HCT116 (cell line): ENCODE results near the gene APBA2. TPM values are rescaled to one million over a fixed set of nuclear protein-coding genes. Genes with fewer than 3 reads are reported as not detected.

Experiments
- ATAC-seq: fragments of 200-7000 bp; cut with Tn5 transposase; 2 replicates; pipeline ENCODE4 v1.9.1; 2020; ENCODE audit warnings: mild to moderate bottlenecking, moderate library complexity
- BruUV-seq: library from RNA; stranded (reverse); fragments of 400-500 nt; replicated peaks from 2 replicates; lab custom pipeline; 2021; lab: Mats Ljungman, UMichigan
- CTCF ChIA-PET: fragments of 300-600 bp; sonication (Branson Sonifier 250); formaldehyde crosslinking; loops from one replicate; lab custom pipeline; 2021; ENCODE audit warnings: antibody characterized with exemption; lab: Charles Lee
- POLR2A ChIA-PET: fragments of 300-600, 350-600 bp; sonication (Branson Sonifier 250); formaldehyde crosslinking; loops from one replicate; lab custom pipeline; 2021; ENCODE audit warnings: antibody characterized with exemption; lab: Charles Lee
- RAD21 ChIA-PET, 2 experiments: fragments of 300-600 bp; sonication (Branson Sonifier 250); formaldehyde crosslinking; loops; one replicate each; lab custom pipeline; 2023; ENCODE audit warnings: low total read pairs in 2 of 2; ENCODE audit not compliant: uncharacterized antibody in 2 of 2, unreplicated experiment in 2 of 2, low non-redundant PET in 1 of 2; lab: Charles Lee
- DNase-seq: peaks from one replicate; pipeline ENCODE4 v3.0.0-alpha.2; 2010; ENCODE audit warnings: low read depth, low spot score
- H2AFZ ChIP-seq: fragments of 200-600 bp; shearing (Covaris generic), sonication (generic); 2 replicates; pipeline ENCODE4 v1.6.1; 2017; ENCODE audit warnings: low read depth, mixed run types, mixed read lengths, antibody characterized with exemption, low read length; ENCODE audit not compliant: poor library complexity, severe bottlenecking
- H3K27ac ChIP-seq: 2 replicates; pipeline ENCODE4 v1.5.1; 2012; ENCODE audit warnings: low read depth, low read length
- H3K27me3 ChIP-seq: fragments of 200-600 bp; sonication (generic); 2 replicates; pipeline ENCODE4 v1.6.1; 2016; ENCODE audit warnings: mixed run types, low read length, mixed read lengths; ENCODE audit not compliant: insufficient read depth
- H3K36me3 ChIP-seq, 2 experiments: fragments of 200-500 bp in 1 of 2; fragments of 200-600 bp in 1 of 2; sonication (Bioruptor generic) in 1 of 2; sonication (generic) in 1 of 2; 2 replicates each; pipeline versions ENCODE4 v1.5.1 to v1.6.1; 2014 to 2016; ENCODE audit warnings: low read length in 2 of 2, inconsistent platforms in 1 of 2, mixed read lengths in 1 of 2, mixed run types in 1 of 2; ENCODE audit not compliant: insufficient read depth in 2 of 2, control insufficient read depth in 1 of 2
- H3K4me1 ChIP-seq, 2 experiments: fragments of 200-600 bp in 1 of 2; sonication (generic) in 1 of 2; 2 replicates each; pipeline versions ENCODE4 v1.5.1 to v1.6.1; 2012 to 2017; ENCODE audit warnings: low read length in 2 of 2, inconsistent platforms in 1 of 2, mild to moderate bottlenecking in 1 of 2, mixed read lengths in 1 of 2, mixed run types in 1 of 2, moderate library complexity in 1 of 2; ENCODE audit not compliant: insufficient read depth in 2 of 2, control insufficient read depth in 1 of 2
- H3K4me2 ChIP-seq: fragments of 200-600 bp; sonication (generic); 2 replicates; pipeline ENCODE4 v1.6.1; 2017; ENCODE audit warnings: mixed run types, low read length, mixed read lengths
- H3K4me3 ChIP-seq, 2 experiments: fragments of 200-600 bp in 1 of 2; sonication (generic) in 1 of 2; replicated peaks in 1 of 2; 2 replicates each; pipeline ENCODE4 v1.5.1; 2011 to 2016; ENCODE audit warnings: low read length in 2 of 2, control low read depth in 1 of 2, low read depth in 1 of 2, mild to moderate bottlenecking in 1 of 2, mixed read lengths in 1 of 2, mixed run types in 1 of 2
- H3K79me2 ChIP-seq: fragments of 200-600 bp; sonication (generic); 2 replicates; pipeline ENCODE4 v1.6.1; 2017; ENCODE audit warnings: mild to moderate bottlenecking, mixed run types, low read length, moderate library complexity, mixed read lengths; ENCODE audit not compliant: insufficient read depth
- H3K9ac ChIP-seq: fragments of 200-600 bp; sonication (generic); 2 replicates; pipeline ENCODE4 v1.6.1; 2016; ENCODE audit warnings: low read length, mixed read lengths
- H3K9me2 ChIP-seq: fragments of 200-600 bp; sonication (generic), shearing (Covaris generic); 2 replicates; pipeline ENCODE4 v1.6.1; 2017; ENCODE audit warnings: mixed run types, mild to moderate bottlenecking, moderate library complexity; ENCODE audit not compliant: insufficient read depth
- H3K9me3 ChIP-seq, 2 experiments: fragments of 200-500 bp in 1 of 2; fragments of 200-600 bp in 1 of 2; sonication (Bioruptor generic) in 1 of 2; sonication (generic) in 1 of 2; 2 replicates each; pipeline ENCODE4 v1.6.1; 2014 to 2017; ENCODE audit warnings: low read length in 2 of 2, mixed read lengths in 2 of 2, inconsistent platforms in 1 of 2, low read depth in 1 of 2, mild to moderate bottlenecking in 1 of 2, mixed run types in 1 of 2, moderate library complexity in 1 of 2; ENCODE audit not compliant: control insufficient read depth in 1 of 2, insufficient read depth in 1 of 2
- H4K20me1 ChIP-seq: fragments of 200-600 bp; sonication (generic), shearing (Covaris generic); 2 replicates; pipeline ENCODE4 v1.6.1; 2017; ENCODE audit warnings: mixed run types, mild to moderate bottlenecking, moderate library complexity; ENCODE audit not compliant: insufficient read depth
- ATF3 ChIP-seq: IDR thresholded peaks from 2 replicates; pipeline ENCODE4 v1.6.1; 2012
- CBX3 ChIP-seq: IDR thresholded peaks from 2 replicates; pipeline ENCODE4 v1.6.1; 2012; ENCODE audit warnings: low read depth
- CEBPB ChIP-seq: IDR thresholded peaks from 2 replicates; pipeline ENCODE4 v1.6.1; 2012; ENCODE audit warnings: low read depth
- CTCF ChIP-seq, 3 experiments: fragments of 200-600 bp in 1 of 3; sonication (generic) in 1 of 3; IDR thresholded peaks in 2 of 3; conservative IDR thresholded peaks in 1 of 3; 2 replicates each; pipeline ENCODE4 v1.5.1; 2012 to 2017; ENCODE audit warnings: low read depth in 2 of 3, low read length in 2 of 3, antibody characterized with exemption in 1 of 3, borderline replicate concordance in 1 of 3, control low read depth in 1 of 3, mild to moderate bottlenecking in 1 of 3, mixed read lengths in 1 of 3, mixed run types in 1 of 3, moderate library complexity in 1 of 3; ENCODE audit not compliant: insufficient read depth in 1 of 3
- EGR1 ChIP-seq: IDR thresholded peaks from 2 replicates; pipeline ENCODE4 v1.6.1; 2012; ENCODE audit warnings: low read depth
- EZH2 ChIP-seq: fragments of 200-600 bp; sonication (generic); IDR thresholded peaks from 2 replicates; pipeline ENCODE4 v1.6.1; 2017; ENCODE audit warnings: antibody characterized with exemption, mixed run types
- EZH2phosphoT487 ChIP-seq: fragments of 200-600 bp; IDR thresholded peaks from 2 replicates; pipeline ENCODE4 v1.6.1; 2018; ENCODE audit warnings: antibody characterized with exemption, borderline replicate concordance
- JUND ChIP-seq: IDR thresholded peaks from 2 replicates; pipeline ENCODE4 v1.6.1; 2012
- MAX ChIP-seq: IDR thresholded peaks from 2 replicates; pipeline ENCODE4 v1.6.1; 2012
- POLR2A ChIP-seq: IDR thresholded peaks from 2 replicates; pipeline ENCODE4 v1.7.0; 2011; ENCODE audit warnings: borderline replicate concordance; ENCODE audit not compliant: insufficient read depth, insufficient read length; ENCODE audit errors: extremely low read depth
- RAD21 ChIP-seq: IDR thresholded peaks from 2 replicates; pipeline ENCODE4 v1.6.1; 2012; ENCODE audit warnings: low read depth, mild to moderate bottlenecking
- REST ChIP-seq: IDR thresholded peaks from 2 replicates; pipeline ENCODE4 v1.6.1; 2012; ENCODE audit warnings: low read depth
- SIN3A ChIP-seq: IDR thresholded peaks from 2 replicates; pipeline ENCODE4 v1.6.1; 2012; ENCODE audit warnings: low read depth
- SP1 ChIP-seq: IDR thresholded peaks from 2 replicates; pipeline ENCODE4 v1.6.1; 2012; ENCODE audit warnings: low read depth
- SRF ChIP-seq: IDR thresholded peaks from 2 replicates; pipeline ENCODE4 v1.6.1; 2012; ENCODE audit warnings: low read depth
- TCF7L2 ChIP-seq: IDR thresholded peaks from 2 replicates; pipeline ENCODE4 v1.7.0; 2011; ENCODE audit warnings: borderline replicate concordance, inconsistent platforms; ENCODE audit not compliant: insufficient read depth, insufficient read length; ENCODE audit errors: extremely low read depth
- YY1 ChIP-seq: IDR thresholded peaks from 2 replicates; pipeline ENCODE4 v1.6.1; 2011; ENCODE audit warnings: low read length, low read depth, moderate library complexity, mild to moderate bottlenecking; ENCODE audit not compliant: insufficient replicate concordance; ENCODE audit errors: extremely low read depth
- ZBTB33 ChIP-seq: IDR thresholded peaks from 2 replicates; pipeline ENCODE4 v1.6.1; 2011; ENCODE audit warnings: mild to moderate bottlenecking, low read length, moderate library complexity; ENCODE audit not compliant: insufficient replicate concordance; ENCODE audit errors: extremely low read depth
- ZFX ChIP-seq: fragments of 450-650 bp; IDR thresholded peaks from 2 replicates; pipeline ENCODE4 v1.6.1; 2017
- ZNF274 ChIP-seq: fragments of 200-500 bp; sonication (Bioruptor generic); IDR thresholded peaks from 2 replicates; pipeline ENCODE4 v1.6.1; 2014; ENCODE audit warnings: mild to moderate bottlenecking, low read depth, low read length, inconsistent platforms
- intact Hi-C: fragments of 100-400 bp; cut with micrococcal nuclease; formaldehyde crosslinking; loops from 2 replicates; pipeline ENCODE4 v1.10.0; 2022
- total RNA-seq: library from RNA; stranded (reverse); gene quantifications from one replicate; pipeline ENCODE4 v1.2.1, GENCODE V29; 2021; ENCODE audit not compliant: unreplicated experiment

Gene APBA2
- total RNA-seq, 1 experiment from 2014 or later: 0.47 TPM

GRCh38 chr15:28876845-28877185, 9.0 kb upstream of the APBA2 start (continued):
- no peak for TF ChIP-seq YY1

GRCh38 chr15:28878209-28878608, 7.6 kb upstream of the APBA2 start:
- Histone ChIP-seq H3K4me1 (no peaks in the 10 kb centered on the region), H4K20me1 (no peaks in the 10 kb centered on the region), H3K9me3 (no peaks in the 10 kb centered on the region), H3K9me2 (no peaks in the 10 kb centered on the region), H3K27me3 (no peaks in the 10 kb centered on the region), H3K4me3 (no peak overlapping the region), H3K9ac (no peak overlapping the region), H3K36me3 (no peaks in the 10 kb centered on the region), H3K79me2 (no peaks in the 10 kb centered on the region), H3K4me2 (no peak overlapping the region), H2AFZ (no peak overlapping the region), H3K27ac (no peak overlapping the region)
- no peak for TF ChIP-seq CBX3
- TF ChIP-seq MAX: no peak
- no peak for TF ChIP-seq ZBTB33
- TF ChIP-seq EZH2phosphoT487: no peak
- TF ChIP-seq SP1: no peak
- TF ChIP-seq SIN3A: no peak
- TF ChIP-seq RAD21: no peak
- TF ChIP-seq ZFX: no peak
- no peak for TF ChIP-seq EZH2
- TF ChIP-seq CEBPB: no peak
- TF ChIP-seq SRF: no peak
- TF ChIP-seq POLR2A: no peak
- TF ChIP-seq ZNF274: no peak
- no peak for TF ChIP-seq CTCF (IDR thresholded peaks at IDR 0.05 in 2 of 3, conservative IDR thresholded peaks at IDR 0.05 in 1 of 3; ENCODE audit: borderline replicate concordance in 1 of 3, insufficient read depth in 1 of 3, low read depth in 2 of 3, low read length in 2 of 3)
- no peak for TF ChIP-seq YY1
- no peak for TF ChIP-seq REST
- no peak for TF ChIP-seq EGR1
- no peak for TF ChIP-seq TCF7L2
- no peak for TF ChIP-seq ATF3
- no peak for TF ChIP-seq JUND
- ChIA-PET RAD21 (no interaction called here), CTCF (no interaction called here), POLR2A (no interaction called here)
- BruUV-seq: no TSS peak
- intact Hi-C loops: no loop called here
- no peak for DNase-seq
- ATAC-seq: no peak
